HG03097 (cell line): Measurements from ENCODE around the gene SESN1.

ENCODE experiments used
- ATAC-seq: cut with Tn5 transposase; IDR thresholded peaks from one replicate; pipeline ENCODE4 v1.9.1; 2021; ENCODE audit not compliant: unreplicated experiment, low FRiP score

The SESN1 gene

GRCh38 chr6:109062767-109063352, 31.8 kb downstream of the SESN1 start:
- no peak for ATAC-seq

GRCh38 chr6:109062216-109062615, 32.4 kb downstream of the SESN1 start:
- no peak for ATAC-seq

- no peak for ATAC-seq
Measured at GRCh38 chr6:109060571-109060970, 34.1 kb downstream of the SESN1 start.

GRCh38 chr6:109059571-109060021, 35.0 kb downstream of the SESN1 start:
- no peak for ATAC-seq

GRCh38 chr6:109059153-109059552, 35.5 kb downstream of the SESN1 start:
- ATAC-seq = no peak

DNA sequence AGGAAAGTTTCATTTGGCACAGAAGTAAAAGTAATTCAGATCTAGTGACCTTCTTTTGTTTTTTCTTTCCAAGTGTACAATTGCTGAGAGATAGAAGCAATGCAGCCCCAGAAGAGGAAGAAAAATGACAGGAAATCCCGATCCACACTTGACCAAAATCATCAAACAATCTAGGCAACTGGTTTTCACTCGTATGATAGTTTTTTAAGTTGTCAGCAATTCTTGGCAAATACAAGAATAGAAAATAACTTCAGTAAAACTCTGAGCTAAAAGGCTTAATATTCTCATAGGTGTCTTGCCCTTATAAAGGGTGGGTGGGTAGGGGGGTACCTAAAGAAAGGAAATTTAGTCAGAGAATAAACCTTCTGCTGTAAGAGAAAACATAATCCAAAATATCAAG, 36.0 kb downstream of the SESN1 start:
- ATAC-seq = no peak

GRCh38 chr6:109056661-109057060, 38.0 kb downstream of the SESN1 start:
- ATAC-seq = no peak

- ATAC-seq = no peak
Measured at GRCh38 chr6:109055771-109056235, 38.8 kb downstream of the SESN1 start.

GRCh38 chr6:109053336-109053735, 41.3 kb downstream of the SESN1 start:
- ATAC-seq = no peak

DNA sequence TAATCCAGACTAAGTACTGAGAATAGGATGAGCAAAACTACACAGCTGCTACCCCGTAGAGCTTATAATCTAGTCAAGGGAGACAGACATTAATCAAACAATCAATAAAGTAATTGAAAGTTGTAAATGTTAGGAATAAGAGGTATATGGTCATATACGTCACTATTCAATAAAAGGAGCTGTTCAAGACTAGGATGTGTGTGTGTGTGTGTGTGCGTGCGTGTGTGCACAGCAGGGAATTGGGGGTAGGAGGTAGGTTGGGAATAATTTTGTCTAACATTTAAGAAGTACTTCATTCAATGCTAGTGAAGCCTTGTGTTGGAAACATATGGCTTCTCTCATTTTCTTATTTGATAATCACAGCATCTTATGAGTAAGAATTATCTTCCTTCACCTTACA, 41.8 kb downstream of the SESN1 start:
- no peak for ATAC-seq

DNA sequence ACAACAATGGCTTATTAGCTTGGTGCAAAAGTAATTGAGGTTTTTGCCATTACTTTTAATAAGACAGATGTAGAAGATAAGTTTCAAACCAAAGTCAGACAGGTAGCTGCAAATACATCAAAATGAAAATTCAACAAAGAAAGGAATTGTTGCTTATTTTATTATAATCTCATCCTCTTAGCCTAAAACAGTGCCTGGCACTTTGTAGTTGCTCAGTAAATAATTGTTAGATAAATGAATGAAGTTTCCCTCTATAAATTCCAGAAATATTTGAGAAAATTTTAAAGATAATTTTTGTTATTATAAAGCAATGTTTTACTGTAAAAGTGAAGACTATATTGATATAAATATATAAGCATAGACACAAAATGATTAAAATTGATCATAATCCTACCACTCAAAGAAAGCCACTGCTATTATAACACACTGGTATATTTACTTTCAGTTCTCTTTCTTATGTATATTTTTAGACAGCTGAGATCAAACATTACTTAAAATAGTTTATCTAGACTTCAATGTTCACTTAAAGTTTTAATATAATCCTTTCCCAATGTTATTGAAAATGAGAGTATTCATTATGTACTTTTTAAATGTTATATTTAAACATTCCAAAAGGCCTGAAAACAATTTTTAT, 42.5 kb downstream of the SESN1 start:
- no peak for ATAC-seq

- ATAC-seq = no peak
Measured at GRCh38 chr6:109051301-109052017, 43.2 kb downstream of the SESN1 start.

GRCh38 chr6:109050447-109051102, 44.1 kb downstream of the SESN1 start:
- no peak for ATAC-seq

GRCh38 chr6:109050012-109050411, 44.6 kb downstream of the SESN1 start:
- no peak for ATAC-seq

- no peak for ATAC-seq
Measured at GRCh38 chr6:109048670-109049415, 45.8 kb downstream of the SESN1 start.

GRCh38 chr6:109048176-109048575, 46.5 kb downstream of the SESN1 start:
- no peak for ATAC-seq

- no peak for ATAC-seq
Measured at GRCh38 chr6:109045493-109045892, 49.2 kb downstream of the SESN1 start.

- ATAC-seq = no peak
Measured at GRCh38 chr6:109039795-109040194, 54.9 kb downstream of the SESN1 start.

GRCh38 chr6:109038837-109039398, 55.7 kb downstream of the SESN1 start:
- ATAC-seq = no peak

DNA sequence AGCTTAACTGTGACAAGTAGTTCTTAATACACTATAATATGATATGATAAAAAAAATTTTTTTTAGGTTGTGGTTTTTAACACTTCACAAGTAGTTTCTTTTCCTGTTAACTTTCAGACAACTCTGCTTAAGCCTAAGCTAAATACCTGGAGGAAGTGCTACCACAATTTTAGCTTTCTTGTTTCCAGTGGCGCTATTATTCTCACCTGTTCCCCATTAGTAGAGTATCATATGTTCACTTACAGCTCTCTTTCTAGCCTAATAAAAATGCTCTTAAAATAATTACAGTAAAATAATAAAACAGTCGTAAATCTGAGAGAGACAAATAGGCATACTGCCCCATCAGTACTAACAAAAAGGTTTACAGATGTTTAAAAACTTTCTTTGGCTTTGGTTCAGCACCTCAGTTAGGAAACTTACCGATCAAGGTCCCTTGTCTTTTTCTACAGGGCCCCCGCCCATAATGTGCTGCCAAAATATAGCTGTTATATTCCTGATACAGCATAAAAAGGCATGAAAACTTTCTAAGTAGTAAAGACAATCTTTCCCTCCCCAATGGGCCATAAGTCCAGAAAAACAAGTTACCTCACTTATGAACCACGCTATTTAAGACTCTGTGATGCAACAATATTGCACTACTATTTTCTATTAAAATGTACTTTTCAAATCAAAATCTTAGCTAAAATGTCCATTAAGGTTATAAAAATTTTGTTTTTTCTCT, 57.9 kb downstream of the SESN1 start:
- no peak for ATAC-seq
